PC-3 (cell line): Measurements from ENCODE around the gene DDT.
"Not testable (repeated sequence)": the region's sequence is repeated elsewhere in the genome, so short reads cannot be mapped to it uniquely, and the experiment has no call there.

Experiments
- EZH2 ChIP-seq: fragments of 300-600 bp; sonication (generic); IDR thresholded peaks from one replicate; pipeline ENCODE4 v1.6.1; 2017; ENCODE audit warnings: antibody characterized with exemption, mild to moderate bottlenecking, low read length; ENCODE audit not compliant: unreplicated experiment
- EZH2phosphoT487 ChIP-seq: fragments of 300-600 bp; sonication (generic); IDR thresholded peaks from 2 replicates; pipeline ENCODE4 v1.6.1; 2018; ENCODE audit warnings: mild to moderate bottlenecking, antibody characterized with exemption, low read length, borderline replicate concordance
- TF ChIP-seq, protein P1 (sequence below): fragments of 300-600 bp; sonication (generic); conservative IDR thresholded peaks from 2 replicates; pipeline ENCODE4 v1.5.1; 2017; ENCODE audit warnings: antibody characterized with exemption, low read depth, mild to moderate bottlenecking, low read length

- TF ChIP-seq, protein P1, sequence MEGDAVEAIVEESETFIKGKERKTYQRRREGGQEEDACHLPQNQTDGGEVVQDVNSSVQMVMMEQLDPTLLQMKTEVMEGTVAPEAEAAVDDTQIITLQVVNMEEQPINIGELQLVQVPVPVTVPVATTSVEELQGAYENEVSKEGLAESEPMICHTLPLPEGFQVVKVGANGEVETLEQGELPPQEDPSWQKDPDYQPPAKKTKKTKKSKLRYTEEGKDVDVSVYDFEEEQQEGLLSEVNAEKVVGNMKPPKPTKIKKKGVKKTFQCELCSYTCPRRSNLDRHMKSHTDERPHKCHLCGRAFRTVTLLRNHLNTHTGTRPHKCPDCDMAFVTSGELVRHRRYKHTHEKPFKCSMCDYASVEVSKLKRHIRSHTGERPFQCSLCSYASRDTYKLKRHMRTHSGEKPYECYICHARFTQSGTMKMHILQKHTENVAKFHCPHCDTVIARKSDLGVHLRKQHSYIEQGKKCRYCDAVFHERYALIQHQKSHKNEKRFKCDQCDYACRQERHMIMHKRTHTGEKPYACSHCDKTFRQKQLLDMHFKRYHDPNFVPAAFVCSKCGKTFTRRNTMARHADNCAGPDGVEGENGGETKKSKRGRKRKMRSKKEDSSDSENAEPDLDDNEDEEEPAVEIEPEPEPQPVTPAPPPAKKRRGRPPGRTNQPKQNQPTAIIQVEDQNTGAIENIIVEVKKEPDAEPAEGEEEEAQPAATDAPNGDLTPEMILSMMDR = not testable (repeated sequence)
- TF ChIP-seq EZH2, EZH2phosphoT487: not testable (repeated sequence)
These were observed 3.1 kb upstream of the DDT start for GRCh38 chr22:23977304-23977703.
